HG03025 (cell line): Measurements from ENCODE around the gene USP3.

Source experiments
- ATAC-seq: cut with Tn5 transposase; IDR thresholded peaks from one replicate; pipeline ENCODE4 v1.9.1; 2021; ENCODE audit warnings: mild to moderate bottlenecking, moderate library complexity; ENCODE audit not compliant: unreplicated experiment, low FRiP score

USP3 gene

DNA sequence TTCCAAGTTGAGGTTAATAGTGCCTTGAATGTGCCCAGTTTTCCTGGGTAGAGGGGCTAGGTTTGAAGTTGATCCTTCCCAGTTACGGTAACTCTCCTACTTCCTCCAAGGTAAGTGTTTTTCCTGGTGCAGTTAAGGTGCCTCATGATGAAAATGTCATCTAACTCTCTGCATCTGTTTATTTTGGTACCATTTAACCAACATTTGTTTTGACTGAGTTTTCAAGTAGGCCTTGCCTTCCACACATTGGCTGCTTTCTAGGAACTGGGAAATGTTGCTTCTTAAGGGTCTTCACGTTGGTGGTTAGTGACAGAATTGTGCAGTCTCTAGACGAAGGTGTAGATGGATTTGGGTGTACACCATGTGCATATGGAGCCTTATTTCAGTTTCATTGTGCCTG is 31.3 kb downstream of the USP3 start:
- ATAC-seq = no peak

DNA sequence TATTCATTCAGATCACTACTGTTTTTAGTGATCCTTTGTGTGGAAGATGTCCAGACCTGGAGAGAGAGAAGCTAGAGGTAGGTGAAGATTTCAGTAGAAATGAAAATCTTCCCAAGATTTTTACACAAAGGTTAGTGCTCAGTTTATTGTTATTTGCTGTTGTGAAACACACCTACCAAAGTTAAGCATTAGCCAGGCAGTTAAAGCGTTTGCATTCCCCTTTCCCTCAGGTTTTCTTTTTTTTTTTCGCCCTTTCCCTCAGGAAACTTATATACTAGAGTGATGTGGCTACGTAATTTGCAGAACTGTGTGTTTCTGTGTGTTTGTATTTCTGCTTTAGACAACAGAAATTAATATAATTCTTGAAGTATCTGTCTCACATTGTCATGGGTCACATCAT is 34.5 kb downstream of the USP3 start:
- ATAC-seq = no peak

DNA sequence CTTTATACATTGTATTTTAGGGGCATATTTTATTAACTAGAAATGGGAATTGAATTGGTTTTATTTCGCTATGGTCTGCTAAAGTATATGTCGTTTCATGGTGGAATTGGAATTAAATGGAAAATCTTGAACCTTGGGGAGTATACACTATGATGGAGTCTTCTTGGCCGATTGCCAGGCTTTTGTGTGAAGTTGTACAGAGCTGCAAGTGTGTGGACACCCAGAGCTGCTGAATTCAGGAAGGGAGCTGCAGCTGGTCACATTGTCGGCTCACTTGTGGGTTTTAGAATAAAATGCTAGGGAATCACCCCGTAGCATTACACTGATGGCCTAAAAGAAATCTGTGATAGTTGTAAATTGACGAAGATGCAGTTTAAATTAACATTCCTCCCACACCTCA is 35.1 kb downstream of the USP3 start:
- no peak for ATAC-seq

DNA sequence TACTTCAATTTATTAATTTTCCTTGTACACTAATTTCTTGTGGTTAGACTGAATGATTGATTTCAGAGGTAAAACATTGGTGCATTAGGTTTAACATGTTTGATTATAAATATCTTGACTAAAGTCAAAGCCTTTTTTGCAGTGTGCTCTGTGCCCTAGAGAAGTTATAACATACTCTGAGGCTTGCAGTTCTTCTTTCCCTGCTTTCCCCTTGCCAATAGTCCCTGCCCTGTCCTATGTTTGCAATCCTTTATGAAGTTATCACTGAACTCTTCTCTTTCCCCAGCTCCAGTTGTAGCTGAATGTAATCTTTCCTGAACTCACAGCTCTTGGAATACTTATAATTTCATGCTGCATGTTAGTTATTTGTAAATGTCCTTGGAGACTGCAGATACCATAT is 35.6 kb downstream of the USP3 start:
- ATAC-seq = no peak

DNA sequence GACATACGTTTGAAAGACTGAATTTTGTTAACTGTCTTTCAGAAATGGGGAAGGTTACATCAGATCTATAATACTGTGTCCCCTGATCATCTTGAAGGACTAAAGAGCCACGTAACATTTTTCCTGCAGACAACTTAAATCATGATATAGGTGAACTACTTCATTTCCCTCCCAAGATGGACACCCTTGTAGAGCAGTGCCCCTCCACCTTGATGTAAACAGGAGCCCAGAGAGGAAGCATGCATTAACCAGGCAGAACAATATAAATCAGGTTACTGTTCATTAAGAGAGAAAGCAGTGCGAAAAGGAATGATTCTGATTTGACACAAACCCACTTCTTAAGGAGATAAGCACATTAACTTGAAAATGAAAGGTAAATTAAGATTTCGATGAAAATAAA is 36.1 kb downstream of the USP3 start:
- no peak for ATAC-seq

DNA sequence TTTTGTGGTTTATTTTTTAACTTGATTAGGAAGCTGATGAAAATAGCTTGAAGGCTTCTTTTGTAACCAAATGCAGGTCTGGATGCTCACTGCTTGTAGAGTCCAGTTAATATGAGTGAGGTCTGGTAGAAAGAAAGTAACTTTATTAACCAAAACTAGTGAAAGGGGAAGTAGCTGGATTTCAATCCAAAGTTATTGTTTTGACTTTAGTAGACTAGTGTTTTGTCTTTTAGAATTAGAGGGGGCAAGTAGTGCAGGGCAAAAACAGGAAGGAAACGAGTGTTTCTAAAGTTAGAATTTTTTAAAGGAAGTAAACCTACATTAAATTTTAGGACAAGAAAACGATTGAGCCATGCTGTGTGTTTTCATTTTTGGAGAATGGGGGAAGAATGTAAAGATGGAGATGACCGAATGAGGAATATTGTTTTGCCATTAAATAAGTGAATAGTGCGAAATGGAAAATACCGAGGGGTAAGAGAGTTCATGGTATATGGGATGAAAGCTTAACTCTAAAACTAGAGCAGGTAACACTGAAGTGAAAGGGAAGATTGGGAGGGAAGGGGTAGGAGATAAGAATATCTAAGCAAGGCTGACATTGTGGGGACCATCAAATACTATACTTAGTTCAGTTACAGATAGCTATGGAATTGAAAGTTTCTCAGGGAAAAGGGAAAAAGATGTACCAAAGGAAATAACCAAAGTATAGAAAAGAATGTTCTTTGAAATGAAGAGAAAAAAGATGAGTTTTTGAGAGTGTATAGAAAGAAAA is 40.0 kb downstream of the USP3 start:
- ATAC-seq = no peak

DNA sequence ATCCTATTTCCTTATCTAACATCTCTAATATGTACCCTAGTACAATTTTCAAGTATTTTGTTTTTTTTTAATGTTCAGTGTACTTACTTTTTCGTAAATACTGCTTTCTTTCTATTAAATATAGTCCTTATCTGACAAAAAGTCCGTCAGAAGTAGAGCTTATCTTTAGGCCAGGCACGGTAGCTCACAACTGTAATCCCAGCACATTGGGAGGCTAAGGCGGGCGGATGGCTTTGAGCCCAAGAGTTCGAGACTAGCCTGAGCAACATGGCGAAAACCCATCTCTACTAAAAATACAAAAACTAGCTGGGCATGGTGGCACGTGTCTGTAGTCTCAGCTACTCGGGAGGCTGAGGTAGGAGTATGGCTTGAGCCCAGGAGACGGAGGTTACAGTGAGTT is 41.1 kb downstream of the USP3 start:
- no peak for ATAC-seq

DNA sequence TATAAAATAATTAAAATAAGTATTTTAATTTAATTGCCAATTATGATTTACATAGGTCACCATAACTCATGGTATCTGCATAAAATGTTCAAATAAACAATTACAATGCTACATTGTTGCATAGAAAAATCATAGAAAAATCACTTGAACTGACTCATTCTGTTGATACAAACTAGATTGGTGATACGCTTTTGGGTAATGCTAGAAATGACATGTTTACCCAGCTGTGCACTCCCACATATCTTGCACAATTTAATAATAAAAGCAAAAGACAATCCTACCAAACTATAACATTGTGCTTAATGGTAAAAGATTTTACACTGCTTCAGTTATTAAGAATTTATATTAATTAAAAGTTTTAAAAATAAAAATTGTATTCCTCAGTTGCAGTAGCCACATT is 47.0 kb downstream of the USP3 start:
- ATAC-seq = no peak

DNA sequence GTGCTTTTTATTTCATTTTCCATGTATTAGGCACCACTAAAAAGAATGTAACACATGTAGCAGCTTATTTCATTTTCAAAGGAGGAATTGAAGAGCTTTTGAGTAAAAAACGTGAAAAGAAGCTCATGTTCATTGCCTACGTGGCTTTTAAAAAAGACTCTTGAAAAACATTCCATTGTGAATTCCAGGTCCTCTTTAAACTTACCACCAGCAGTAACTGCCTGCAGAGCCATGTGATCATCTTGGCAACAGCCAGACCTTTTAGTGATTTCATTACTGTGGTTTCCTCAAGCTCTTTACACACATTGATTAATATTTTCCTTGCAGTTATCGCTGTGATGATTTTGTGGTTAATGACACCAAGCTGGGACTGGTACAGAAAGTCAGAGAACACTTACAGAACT is 49.0 kb downstream of the USP3 start:
- ATAC-seq = no peak

DNA sequence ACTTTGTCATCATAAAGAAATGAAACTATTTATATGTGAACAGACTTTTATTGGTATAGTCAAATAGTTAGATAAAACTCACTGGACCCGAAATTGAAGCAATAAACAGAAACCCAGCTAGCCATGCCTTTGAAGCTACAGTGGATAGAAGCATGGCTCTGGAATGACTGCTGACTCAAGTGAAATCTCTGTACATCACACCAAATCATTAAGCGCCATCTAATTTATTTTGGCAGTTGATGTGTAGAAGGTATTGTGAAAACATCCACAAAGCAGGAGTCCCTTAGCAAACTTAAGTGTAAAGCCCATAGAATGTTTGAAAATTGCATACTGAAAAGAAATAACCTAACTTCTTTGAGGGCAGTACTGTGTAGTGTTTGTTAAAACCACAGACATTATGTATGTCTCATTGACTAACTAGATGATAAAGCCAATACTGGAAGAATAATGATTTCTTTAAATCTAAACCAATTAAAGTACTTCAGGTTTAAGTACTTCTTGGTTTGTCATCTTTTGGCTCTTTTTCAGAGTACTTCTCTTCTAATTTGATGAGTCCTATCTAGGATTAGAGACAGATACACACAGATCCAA is 50.0 kb downstream of the USP3 start:
- no peak for ATAC-seq

DNA sequence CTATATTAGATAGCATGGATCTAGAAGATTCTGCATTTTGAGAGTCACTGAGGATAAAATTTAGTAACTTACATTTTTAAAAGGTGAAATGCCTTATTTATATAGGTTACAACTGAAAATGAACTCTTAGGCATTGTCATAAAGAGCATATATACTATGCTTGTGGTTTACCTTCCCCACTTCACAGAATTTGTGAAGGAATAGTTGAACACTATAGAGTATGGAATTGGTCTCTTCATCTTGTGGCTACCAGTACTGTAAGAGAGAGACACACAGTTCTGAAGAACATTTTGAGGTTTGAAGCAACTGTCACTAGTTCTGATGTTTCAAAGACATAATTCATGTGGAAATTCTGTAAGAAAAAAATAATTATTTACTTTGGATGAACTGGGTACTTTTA is 51.1 kb downstream of the USP3 start:
- ATAC-seq = no peak

DNA sequence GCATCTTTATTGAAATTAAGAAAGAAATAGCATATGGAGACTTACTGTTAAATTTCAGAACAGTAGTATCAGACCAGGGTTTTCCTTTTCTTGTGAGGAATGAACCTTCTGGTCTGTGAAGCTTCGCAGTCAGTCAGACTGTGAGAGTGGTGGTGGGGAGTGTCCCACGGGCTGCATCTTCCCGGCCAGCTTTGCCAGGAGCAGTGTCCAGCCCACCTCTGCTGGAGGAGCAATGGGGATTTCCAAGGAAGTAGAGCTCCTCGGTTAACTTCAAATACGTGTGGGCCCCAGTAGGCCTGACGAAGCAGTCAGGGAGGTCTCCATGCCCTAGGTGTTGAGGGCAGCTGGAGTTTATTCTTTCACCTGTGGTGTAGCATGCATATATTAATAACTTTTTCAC is 51.9 kb downstream of the USP3 start:
- ATAC-seq = no peak

DNA sequence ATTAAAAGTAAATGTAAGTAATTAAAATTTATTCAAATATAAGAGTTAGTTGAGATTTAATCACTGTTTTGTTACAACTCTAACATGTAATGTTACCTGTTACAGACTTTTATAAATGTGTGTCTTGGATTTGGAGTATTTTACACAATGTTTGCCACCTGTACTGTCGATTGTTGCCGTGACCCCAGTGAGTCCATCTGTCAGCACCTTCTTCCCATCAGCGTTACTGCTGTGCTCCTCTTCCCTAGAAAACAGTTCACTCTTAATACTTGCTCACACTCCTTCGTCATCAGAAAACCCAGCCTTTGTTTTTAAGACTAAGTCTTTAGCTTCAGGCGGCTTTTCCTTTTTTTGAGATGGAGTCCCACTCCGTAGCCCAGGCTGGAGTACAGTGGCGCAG is 52.3 kb downstream of the USP3 start:
- no peak for ATAC-seq

DNA sequence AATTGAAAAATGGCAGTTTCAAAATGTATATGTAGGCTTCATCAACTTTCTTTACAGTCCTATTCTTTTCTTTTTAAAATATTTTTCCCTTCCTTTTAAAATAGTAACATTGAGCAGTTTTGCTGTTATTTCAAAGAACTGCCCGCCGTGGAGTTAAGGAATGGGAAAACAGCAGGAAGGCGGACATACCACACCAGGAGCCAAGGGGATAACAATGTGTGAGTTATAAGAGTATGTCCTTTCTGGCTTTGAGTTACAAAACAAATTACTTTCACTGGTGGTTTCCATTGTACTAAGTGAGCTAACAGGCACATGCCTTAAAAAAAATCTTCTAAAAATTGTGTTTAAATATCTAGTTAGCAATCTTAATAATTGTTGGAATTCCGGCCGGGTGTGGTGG is 55.4 kb downstream of the USP3 start:
- no peak for ATAC-seq

DNA sequence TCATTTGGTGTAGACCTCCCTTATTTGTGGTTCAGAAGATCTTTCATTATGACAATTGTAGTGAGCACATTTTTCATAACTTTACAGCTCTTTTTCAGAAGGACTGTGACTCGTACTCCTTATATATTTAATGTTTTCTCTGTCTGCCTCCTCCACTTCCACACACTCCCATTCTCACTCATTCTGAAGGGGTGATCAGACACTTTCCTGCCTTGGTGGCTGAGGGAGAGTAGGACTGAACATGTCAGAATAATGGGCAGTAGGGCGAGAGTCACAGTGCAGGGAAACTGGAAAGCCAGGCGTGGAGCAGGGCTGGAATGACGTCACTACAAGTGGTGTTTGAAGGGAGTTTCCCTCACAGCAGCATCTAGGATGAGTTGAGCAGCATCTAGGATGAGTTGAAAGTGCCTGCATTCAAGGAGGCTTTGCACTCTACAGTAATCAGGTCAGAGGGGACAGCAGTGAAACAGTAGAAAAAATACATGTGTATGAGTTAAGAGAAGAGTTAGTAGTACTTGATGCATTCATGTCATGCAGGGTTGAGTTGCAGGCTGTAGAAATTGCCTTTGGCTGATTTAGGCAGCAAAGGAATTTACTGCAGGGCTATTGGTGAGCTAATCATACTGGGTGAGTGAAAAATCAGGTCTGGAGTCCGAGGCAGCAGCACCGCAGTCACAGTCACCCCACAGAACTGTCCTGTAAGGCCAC is 56.5 kb downstream of the USP3 start:
- no peak for ATAC-seq

DNA sequence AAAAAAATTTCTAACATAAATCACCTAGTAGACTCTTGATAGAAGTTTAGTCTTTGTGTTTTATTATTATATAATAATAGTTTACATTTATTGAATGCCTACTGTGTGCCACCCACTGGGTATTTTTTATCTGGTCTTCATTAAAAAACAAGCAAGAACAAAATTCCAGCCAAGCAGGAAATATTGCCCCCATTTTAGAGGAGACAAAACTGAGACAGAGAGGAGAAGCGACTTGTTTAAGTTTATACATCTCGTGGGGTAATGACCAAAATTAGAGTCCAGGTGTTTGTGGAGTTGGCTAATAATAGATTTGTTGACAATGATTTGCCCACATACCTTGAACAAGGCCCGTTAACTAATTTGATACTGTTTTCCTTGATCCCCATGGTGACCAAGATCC is 59.7 kb downstream of the USP3 start:
- no peak for ATAC-seq

DNA sequence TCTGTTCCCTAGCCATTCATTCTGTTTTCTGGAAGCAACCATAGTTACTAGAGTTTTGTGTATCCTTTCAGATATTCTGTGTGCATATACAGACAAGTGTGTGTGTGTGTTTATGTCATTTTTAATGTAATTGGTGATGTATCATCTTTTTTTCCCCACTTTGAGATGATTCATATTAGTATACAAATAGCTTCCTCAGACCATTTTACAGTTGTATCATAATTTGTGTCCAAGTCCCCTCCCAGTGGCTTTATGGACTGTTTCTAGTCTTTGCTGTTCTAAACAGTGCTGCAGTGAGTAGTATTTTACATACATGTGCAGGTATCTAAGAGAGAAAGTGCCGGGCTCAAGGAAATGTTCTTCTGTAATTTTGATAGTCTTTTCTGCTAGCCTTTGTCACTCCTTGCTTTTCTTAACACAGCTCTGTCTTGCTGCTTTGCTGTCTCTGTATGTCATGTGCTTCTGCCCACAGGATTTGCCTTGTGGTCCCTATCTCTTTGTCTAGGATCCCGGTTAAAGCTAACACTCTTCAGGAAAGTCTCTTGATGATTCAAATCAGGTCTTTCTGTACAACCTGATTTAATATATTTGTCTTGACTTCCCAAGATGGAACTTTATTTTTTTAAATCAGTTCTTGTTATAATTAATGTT is 61.3 kb downstream of the USP3 start:
- ATAC-seq = no peak

DNA sequence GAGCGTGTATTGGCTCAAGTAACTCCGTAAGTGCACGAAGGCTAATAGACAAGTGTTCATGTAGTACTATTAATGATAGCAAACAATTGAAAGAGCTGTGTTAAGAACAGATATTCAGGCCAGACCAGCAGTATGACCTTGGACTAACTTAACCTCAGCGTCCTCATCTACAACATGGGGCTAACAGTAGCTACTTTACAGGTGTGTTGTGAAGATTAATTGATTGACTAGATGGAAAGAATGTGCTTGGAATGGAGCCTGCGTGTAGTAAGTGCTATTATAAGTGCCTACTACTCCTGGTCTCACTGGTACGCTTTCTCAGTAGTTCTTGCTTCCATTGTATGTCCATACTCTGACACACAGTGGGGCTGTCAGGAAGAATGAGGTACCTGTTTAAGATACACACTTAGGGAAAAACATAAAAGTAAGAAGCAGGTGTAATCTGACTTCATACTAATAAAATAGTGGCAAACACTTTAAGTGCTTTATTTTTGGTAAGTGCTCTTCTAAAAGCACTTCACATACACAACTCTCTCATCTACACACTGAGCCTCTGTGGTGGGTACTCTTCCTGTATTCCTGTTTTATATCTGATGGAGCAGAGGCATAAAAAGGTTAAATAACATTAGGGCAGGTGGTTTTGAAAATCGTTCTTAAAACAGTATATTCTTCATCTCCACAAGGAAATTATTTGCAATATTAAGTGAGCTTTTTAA is 68.5 kb downstream of the USP3 start:
- no peak for ATAC-seq

DNA sequence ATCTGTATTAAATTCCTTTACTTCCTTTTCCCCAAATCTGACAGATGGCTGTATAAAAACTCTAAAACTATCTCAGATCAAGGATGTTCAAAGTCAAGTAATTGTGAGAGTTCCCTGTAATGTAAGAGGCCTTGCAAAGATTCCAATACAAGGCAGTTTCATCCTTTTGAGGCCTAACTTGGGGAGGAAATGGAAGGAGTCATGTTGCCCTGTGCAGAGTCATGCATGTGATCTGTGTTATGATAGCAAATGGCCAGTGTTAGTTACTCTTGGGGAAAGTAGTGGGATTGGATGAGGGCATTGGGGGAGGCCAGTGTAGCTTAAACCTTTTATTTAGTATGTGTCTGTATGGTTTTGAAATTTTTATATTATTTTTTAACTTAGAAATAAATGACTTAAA is 69.1 kb downstream of the USP3 start:
- no peak for ATAC-seq

DNA sequence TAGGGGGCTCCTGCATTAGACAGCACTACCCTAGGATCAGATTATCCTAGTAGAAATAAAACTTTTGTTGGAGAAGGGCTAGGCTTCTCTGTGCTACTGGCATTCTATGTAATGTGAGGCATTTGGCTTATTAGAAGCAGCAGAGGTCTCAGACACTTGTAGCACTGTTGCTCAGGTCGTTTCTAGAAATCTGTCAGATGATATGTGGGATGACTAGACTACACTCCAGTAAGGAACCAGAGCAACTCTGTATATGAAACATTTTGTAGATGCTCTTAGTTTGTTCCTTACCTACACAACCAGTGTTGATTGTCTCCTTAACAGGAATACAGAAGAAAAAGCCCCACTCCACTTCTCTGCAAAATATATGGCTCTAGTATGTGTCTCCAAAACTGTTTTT is 70.9 kb downstream of the USP3 start:
- ATAC-seq = no peak

DNA sequence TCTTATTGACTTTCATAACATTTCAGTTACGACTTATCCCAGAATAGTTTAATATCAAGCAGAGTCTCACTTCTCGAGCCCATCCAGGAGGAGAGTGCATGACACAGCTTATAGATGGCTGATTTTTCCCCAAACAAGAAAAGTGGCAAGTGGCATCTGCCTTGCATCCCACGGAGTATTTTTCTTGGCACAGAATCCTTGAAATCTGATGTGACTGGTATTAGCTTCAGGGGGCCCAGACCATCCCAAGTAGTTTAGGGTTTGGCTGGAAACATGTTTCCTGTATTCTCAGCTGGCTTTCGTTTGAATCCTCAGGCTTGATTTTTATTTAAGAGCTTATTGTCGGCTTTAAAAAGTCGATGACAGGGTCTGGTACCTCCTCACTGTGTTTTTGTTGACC is 72.0 kb downstream of the USP3 start:
- no peak for ATAC-seq
